HL-60 (cell line): ENCODE measurements around the gene DDX5.

Experiments
- DNase-seq, 2 experiments: peaks; one replicate each; pipeline ENCODE4 v3.0.0-alpha.2; 2010 to 2020; ENCODE audit warnings: low read depth in 1 of 2, low spot score in 1 of 2
- H3K27ac ChIP-seq: fragments of 250-450 bp; sonication (Bioruptor Pico); replicated peaks from 2 replicates; pipeline ENCODE4 v1.5.1; 2020; ENCODE audit warnings: mild to moderate bottlenecking, moderate library complexity
- H3K27me3 ChIP-seq: fragments of 250-450 bp; sonication (Bioruptor Pico); 2 replicates; pipeline ENCODE4 v1.5.1; 2021; ENCODE audit warnings: mild to moderate bottlenecking, moderate library complexity; ENCODE audit not compliant: insufficient read depth, poor library complexity, severe bottlenecking
- H3K4me3 ChIP-seq: replicated peaks from 2 replicates; pipeline ENCODE4 v1.5.1; 2011; ENCODE audit warnings: mild to moderate bottlenecking, control low read depth, low read length; ENCODE audit not compliant: insufficient read depth
- GABPA ChIP-seq: IDR thresholded peaks from 2 replicates; pipeline ENCODE4 v1.6.1; 2012; ENCODE audit warnings: low read depth
- POLR2AphosphoS5 ChIP-seq: IDR thresholded peaks from 2 replicates; pipeline ENCODE4 v1.6.1; 2012; ENCODE audit warnings: low read depth
- SPI1 ChIP-seq: IDR thresholded peaks from 2 replicates; pipeline ENCODE4 v1.6.1; 2012; ENCODE audit warnings: low read depth, mild to moderate bottlenecking, borderline replicate concordance
- TF ChIP-seq, protein P1 (sequence below): IDR thresholded peaks from one replicate; pipeline ENCODE4 v1.5.1; 2011; ENCODE audit warnings: low read length, control low read depth, inconsistent platforms; ENCODE audit not compliant: insufficient read depth
- TF ChIP-seq, protein P2 (sequence below): IDR thresholded peaks from 2 replicates; pipeline ENCODE4 v1.6.1; 2012; ENCODE audit warnings: low read depth; ENCODE audit not compliant: insufficient replicate concordance

DDX5 gene

DNA sequence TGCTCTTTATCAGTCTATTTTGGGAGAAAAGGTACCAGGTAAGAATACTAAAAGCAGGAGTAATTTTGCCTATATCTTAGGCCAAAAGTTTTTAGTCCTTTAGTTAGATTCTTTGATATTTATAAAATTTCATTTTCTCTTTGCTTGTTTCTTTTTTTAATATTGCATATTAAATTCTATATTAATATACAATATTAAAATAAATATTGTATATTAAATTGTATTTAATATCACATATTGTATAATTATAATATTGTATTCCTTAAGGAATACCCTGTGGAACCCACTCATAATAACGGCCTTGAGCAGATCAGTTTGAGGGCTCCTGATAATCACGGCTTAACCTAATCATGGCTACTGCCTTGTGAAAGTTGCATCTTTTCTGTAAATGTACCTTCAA is 2.6 kb upstream of the DDX5 start:
- no peaks in the 10 kb centered on the region for H3K27me3 ChIP-seq
- H3K27ac ChIP-seq = no peak overlapping the region
- TF ChIP-seq GABPA = no peak
- no peak for DNase-seq
- H3K4me3 ChIP-seq = no peak overlapping the region; the same call in 1 of the 2 replicates

DNA sequence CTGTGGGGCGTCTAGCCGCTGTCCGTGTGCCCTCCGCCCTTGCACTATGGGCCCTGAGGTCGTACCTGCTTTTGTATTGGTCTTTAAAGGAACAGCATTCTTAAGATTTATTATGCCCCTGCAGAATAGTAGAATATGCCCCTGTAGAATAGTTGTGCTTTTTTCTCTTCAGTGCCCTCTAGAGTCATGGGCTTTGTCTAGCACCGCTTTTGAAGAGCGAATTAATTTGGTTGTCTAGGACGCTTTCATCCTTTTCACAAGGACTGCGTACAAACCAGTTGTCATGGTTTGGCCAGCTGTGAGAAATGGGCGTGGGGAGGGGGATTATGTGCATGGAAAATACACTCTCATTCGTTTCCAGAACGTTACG is 1.3 kb upstream of the DDX5 start:
- H3K27me3 ChIP-seq = no peaks in the 10 kb centered on the region
- peak; percentile 39 to 54 for DNase-seq
- peak overlapping the region; percentile 91 for H3K4me3 ChIP-seq
- TF ChIP-seq POLR2AphosphoS5 (no peak), GABPA (no peak), SPI1 (no peak)
- TF ChIP-seq, protein P1, sequence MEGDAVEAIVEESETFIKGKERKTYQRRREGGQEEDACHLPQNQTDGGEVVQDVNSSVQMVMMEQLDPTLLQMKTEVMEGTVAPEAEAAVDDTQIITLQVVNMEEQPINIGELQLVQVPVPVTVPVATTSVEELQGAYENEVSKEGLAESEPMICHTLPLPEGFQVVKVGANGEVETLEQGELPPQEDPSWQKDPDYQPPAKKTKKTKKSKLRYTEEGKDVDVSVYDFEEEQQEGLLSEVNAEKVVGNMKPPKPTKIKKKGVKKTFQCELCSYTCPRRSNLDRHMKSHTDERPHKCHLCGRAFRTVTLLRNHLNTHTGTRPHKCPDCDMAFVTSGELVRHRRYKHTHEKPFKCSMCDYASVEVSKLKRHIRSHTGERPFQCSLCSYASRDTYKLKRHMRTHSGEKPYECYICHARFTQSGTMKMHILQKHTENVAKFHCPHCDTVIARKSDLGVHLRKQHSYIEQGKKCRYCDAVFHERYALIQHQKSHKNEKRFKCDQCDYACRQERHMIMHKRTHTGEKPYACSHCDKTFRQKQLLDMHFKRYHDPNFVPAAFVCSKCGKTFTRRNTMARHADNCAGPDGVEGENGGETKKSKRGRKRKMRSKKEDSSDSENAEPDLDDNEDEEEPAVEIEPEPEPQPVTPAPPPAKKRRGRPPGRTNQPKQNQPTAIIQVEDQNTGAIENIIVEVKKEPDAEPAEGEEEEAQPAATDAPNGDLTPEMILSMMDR = peak; percentile 39
- H3K27ac ChIP-seq = peak overlapping the region; percentile 98

DNA sequence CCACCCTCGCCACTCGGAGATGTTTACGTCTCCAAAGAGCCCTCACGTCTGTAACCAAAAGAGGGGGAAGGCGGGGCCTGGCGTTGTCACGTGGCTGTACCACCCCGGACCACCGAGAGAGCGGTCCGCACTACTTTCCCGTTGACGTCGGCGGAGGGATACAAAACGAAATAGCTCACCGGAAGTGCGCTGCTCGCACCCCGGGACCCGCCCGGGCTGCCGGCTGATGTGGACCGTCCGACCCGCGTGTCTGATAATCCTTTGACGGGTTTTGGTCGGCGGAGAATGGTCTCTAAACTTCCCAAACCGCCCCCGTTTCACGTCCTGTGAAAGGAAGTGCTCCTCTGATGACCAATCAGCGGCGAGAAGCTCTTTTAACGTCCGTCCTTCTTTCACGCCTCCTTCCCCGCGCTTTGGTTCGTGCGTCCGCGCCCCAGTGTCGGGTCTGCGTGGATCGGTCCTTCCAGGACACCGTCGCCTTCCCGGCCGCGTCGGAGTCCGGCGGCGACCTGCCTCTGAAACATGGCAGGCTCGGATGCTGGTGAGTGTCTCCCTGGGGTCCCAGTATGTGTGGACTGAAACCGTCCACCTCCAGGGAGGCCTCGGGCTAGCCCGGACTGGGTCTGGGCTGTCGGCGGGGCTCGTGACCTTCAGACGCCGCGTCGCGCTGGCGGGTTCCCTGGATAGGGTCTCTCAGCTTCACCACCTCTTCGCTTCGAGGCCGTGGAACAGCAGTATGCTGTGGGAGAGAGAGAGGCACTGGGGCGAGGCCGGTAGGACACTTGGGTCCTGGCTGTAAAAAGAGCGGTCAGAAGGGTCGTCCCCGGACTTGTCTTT is 705 bp upstream of the DDX5 start, which contains the start of gene CEP95:
CEP95 (plus strand) TSS at position 402 of the 837 bp plus-strand sequence; CDS start at position 523, 121 bp downstream.
- TF ChIP-seq GABPA (peak; percentile 72), SPI1 (peak; percentile 74; the same call in 1 of the 2 replicates), POLR2AphosphoS5 (peak; percentile 92)
- TF ChIP-seq, protein P2, sequence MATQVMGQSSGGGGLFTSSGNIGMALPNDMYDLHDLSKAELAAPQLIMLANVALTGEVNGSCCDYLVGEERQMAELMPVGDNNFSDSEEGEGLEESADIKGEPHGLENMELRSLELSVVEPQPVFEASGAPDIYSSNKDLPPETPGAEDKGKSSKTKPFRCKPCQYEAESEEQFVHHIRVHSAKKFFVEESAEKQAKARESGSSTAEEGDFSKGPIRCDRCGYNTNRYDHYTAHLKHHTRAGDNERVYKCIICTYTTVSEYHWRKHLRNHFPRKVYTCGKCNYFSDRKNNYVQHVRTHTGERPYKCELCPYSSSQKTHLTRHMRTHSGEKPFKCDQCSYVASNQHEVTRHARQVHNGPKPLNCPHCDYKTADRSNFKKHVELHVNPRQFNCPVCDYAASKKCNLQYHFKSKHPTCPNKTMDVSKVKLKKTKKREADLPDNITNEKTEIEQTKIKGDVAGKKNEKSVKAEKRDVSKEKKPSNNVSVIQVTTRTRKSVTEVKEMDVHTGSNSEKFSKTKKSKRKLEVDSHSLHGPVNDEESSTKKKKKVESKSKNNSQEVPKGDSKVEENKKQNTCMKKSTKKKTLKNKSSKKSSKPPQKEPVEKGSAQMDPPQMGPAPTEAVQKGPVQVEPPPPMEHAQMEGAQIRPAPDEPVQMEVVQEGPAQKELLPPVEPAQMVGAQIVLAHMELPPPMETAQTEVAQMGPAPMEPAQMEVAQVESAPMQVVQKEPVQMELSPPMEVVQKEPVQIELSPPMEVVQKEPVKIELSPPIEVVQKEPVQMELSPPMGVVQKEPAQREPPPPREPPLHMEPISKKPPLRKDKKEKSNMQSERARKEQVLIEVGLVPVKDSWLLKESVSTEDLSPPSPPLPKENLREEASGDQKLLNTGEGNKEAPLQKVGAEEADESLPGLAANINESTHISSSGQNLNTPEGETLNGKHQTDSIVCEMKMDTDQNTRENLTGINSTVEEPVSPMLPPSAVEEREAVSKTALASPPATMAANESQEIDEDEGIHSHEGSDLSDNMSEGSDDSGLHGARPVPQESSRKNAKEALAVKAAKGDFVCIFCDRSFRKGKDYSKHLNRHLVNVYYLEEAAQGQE = peak; percentile 39
- TF ChIP-seq, protein P1 = no peak
- Histone ChIP-seq H3K4me3 (peak within 1 kb of the TSS; percentile 91), H3K27me3 (no peaks in the 10 kb centered on the region), H3K27ac (peak within 1 kb of the TSS; percentile 98)
- DNase-seq = peak; percentile 95 to 98

DNA sequence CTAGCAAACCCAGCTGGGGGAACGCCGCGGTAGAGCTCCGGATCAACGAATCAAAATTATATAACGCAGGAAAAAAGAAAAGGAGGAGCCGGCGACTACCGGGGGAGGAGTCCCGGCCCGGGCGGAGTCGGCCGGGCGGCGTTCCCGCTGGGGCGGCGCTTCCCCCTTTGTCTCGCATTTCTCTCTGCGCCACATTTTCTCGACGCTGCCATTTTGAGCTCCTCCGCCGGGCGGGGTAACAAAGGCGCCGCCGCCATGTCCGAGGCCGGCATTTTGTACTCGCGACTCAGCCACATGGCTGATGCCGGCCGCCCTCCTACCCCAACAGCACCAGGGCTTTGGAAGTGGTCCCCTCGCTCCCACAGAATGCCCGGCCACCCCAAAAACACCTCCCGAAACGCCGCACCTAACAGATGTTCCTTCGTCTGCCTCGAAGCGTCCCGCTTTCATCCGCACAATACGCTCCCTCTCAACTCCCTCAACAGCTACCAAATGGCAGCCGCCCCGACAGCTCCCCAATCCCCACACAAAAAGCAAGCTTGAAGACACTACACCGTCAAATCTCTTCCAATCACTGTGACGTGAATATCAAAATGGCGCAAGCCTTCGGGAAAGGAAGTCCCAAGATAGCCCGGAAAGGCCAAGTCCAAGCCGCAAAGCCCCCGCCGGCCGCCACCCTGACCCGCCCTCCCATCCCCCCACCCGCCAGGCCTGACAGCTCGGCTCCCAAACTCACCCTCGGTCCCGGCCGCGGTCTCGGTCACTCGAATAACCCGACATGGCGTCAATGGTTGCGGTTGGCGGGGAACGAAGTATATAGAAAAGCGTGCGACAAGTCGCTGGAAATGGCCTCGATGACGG is 519 bp downstream of the DDX5 start:
- H3K4me3 ChIP-seq = peak overlapping the region; percentile 91
- peak; percentile 48 to 89 for DNase-seq
- H3K27me3 ChIP-seq = no peaks in the 10 kb centered on the region
- peak overlapping the region; percentile 98 for H3K27ac ChIP-seq
- TF ChIP-seq, protein P1 = no peak
- TF ChIP-seq GABPA (no peak), POLR2AphosphoS5 (no peak; the same call in 1 of the 2 replicates), SPI1 (peak; percentile 40; the same call in 1 of the 2 replicates)
- TF ChIP-seq, protein P2 = no peak
